BLaER1 treated with 17β-estradiol and CSF1 and Interleukin-3, amounts not matched to agents 10 nM and 100 nM (cell line): ENCODE data around the gene ADORA1.
A peak's percentile ranks its signal among the peaks of the same experiment; 100 is the strongest.

ENCODE experiments used
- H3K27ac ChIP-seq, 11 experiments: shearing (Covaris generic); formaldehyde crosslinking; 2 replicates each; pipeline ENCODE4 v1.8.1; 2022
- H3K27me3 ChIP-seq, 11 experiments: shearing (Covaris generic); formaldehyde crosslinking; 2 replicates each; pipeline ENCODE4 v1.8.1; 2022
- H3K36me3 ChIP-seq, 11 experiments: shearing (Covaris generic); formaldehyde crosslinking; 2 replicates each; pipeline ENCODE4 v1.8.1; 2022
- H3K4me1 ChIP-seq, 10 experiments: shearing (Covaris generic); formaldehyde crosslinking; 2 replicates each; pipeline ENCODE4 v1.8.1; 2022
- H3K4me2 ChIP-seq, 11 experiments: shearing (Covaris generic); formaldehyde crosslinking; 2 replicates each; pipeline ENCODE4 v1.8.1; 2022
- H3K4me3 ChIP-seq, 10 experiments: shearing (Covaris generic); formaldehyde crosslinking; 2 replicates each; pipeline ENCODE4 v1.8.1; 2022
- H3K9ac ChIP-seq, 11 experiments: shearing (Covaris generic); formaldehyde crosslinking; 2 replicates each; pipeline ENCODE4 v1.8.1; 2022
- H3K9me3 ChIP-seq, 11 experiments: shearing (Covaris generic); formaldehyde crosslinking; replicated peaks in 1 of 11; 2 replicates each; pipeline ENCODE4 v1.8.1; 2022
- H4K20me1 ChIP-seq, 11 experiments: shearing (Covaris generic); formaldehyde crosslinking; 2 replicates each; pipeline ENCODE4 v1.8.1; 2022
- Cebpa-rat ChIP-seq, 11 experiments: shearing (Covaris generic); IDR thresholded peaks; 2 replicates each; pipeline ENCODE4 v1.8.1; 2022

ADORA1 gene

DNA sequence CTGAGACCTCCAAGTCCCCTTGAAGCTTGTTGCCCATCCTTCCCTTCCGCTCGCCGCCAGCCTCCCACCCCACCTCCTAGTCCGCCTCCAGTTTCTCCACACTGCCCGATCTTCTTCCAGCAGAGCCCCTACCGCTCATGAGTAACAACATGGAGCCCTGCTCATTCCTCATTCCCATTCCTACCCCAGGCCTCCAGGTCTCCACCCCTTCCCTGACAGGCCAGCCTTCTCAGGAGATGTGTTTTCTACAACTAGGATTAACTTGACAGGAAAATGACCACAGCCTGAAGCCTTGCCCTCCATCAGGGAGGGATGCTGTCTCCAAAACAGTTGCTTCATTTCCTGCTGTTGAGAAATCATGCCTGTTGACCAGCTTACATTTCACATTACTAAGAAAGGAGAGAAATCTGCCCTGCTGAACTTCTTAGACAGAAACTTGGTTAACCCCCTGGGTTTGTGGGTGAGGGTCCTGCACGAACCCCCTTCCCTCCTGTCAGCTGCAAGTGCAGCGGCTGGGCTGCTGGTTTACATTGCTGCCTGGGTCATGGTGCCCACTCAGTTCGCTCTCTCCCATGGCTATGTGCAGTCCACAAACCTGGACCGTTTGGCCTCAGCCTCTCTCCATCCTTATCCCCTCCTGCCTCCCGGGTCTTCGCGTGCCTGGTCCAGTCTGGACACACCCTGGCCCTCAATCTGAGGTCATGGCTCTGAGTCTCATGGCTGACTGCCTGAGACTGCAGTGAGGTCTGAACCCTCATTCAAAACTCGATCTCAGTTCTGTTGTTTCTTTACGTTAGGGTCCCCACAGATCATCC lies 75.1 kb downstream of the ADORA1 start:
- no peaks in the 10 kb centered on the region for H3K36me3 ChIP-seq

DNA sequence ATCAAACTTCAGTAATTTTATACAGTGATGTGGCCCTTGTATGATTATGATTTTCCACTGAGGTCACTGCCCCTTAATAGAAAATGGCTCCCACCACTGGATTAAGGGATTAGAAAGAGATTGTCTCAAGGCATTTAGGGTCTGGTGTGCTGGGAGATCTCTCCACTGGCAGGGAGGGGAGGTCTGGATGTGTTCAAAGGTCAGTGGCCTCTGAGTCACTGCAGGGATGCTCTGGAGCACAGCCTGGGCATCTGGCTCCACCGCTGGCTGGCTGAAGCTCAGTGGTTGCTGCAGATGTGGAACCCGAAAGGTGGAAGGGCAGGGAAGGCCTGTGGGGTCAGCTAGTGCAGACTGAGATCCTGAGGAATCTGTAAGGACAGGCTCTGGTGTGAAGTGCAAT lies 77.2 kb downstream of the ADORA1 start:
- no peaks in the 10 kb centered on the region for H3K36me3 ChIP-seq
- H3K9ac ChIP-seq: no peak overlapping the region
- H3K4me1 ChIP-seq: peaks cover 19 to 61% (median 36%) of the 10 kb centered on the region in 10 experiments
- H3K9me3 ChIP-seq: no peaks in the 10 kb centered on the region
- no peak overlapping the region for H3K4me3 ChIP-seq
- no peak overlapping the region for H3K4me2 ChIP-seq
- no peaks in the 10 kb centered on the region for H3K27me3 ChIP-seq
- H3K27ac ChIP-seq: no peak overlapping the region
- TF ChIP-seq Cebpa-rat (IDR thresholded peaks at IDR 0.05): no peak
- no peaks in the 10 kb centered on the region for H4K20me1 ChIP-seq

More for the DNA sequence above, 75.1 kb downstream of the ADORA1 start:
- peak overlapping the region in 10 of 11 experiments; percentile 24 to 84 (median 65); a peak in 16 of 22 replicates for H3K4me2 ChIP-seq
- H3K27me3 ChIP-seq: no peaks in the 10 kb centered on the region
- peaks cover 22 to 70% (median 44%) of the 10 kb centered on the region in 10 experiments for H3K4me1 ChIP-seq
- peak overlapping the region in 3 of 11 experiments; percentile 50 to 53 (median 50); a peak in 6 of 22 replicates for H3K9ac ChIP-seq
- H3K27ac ChIP-seq: peak overlapping the region in 9 of 11 experiments; percentile 14 to 80 (median 44); a peak in 13 of 22 replicates
- no peak overlapping the region; a peak in 1 of 20 replicates for H3K4me3 ChIP-seq
- H4K20me1 ChIP-seq: no peaks in the 10 kb centered on the region
- TF ChIP-seq Cebpa-rat (IDR thresholded peaks at IDR 0.05): peak in 7 of 11 experiments; percentile 19 to 83 (median 52); a peak in 7 of 22 replicates
- no peaks in the 10 kb centered on the region for H3K9me3 ChIP-seq

DNA sequence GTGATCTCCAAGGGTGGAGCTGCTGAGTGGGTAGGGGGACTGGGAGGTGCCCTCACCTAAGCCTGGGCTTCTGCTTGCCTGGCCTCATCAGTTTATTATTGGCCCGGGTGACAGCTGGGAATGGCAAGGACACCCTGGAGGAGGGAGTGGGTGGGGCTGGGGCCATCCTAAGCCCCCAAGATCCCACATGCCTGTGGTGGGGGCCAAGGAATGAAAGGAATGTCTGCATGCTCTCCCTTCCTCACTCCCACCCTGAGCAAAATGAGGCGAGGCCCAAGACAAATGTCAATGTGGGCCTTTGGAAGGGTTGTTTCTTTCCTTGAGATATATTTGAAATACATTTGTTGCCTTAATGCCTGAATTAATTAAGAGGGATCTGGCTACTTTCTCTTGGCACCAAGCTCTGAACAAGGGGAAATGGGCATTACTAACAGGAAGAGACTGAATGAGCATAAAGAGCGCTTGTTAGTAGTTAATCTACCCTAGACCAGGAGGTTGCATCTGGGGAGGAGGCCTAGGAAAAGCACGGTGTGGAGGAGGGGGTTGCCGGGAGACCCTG lies 78.7 kb downstream of the ADORA1 start:
- no peaks in the 10 kb centered on the region for H3K27me3 ChIP-seq
- H3K4me2 ChIP-seq: peak overlapping the region in 3 of 11 experiments; percentile 21 to 33 (median 26); a peak in 4 of 22 replicates
- no peaks in the 10 kb centered on the region for H3K9me3 ChIP-seq
- no peak overlapping the region for H3K27ac ChIP-seq
- no peak for TF ChIP-seq Cebpa-rat (IDR thresholded peaks at IDR 0.05)
- no peak overlapping the region for H3K4me3 ChIP-seq
- no peaks in the 10 kb centered on the region for H3K36me3 ChIP-seq
- H3K9ac ChIP-seq: no peak overlapping the region
- no peaks in the 10 kb centered on the region for H4K20me1 ChIP-seq
- peaks cover 7 to 46% (median 21%) of the 10 kb centered on the region in 10 experiments; a peak in 19 of 20 replicates for H3K4me1 ChIP-seq

DNA sequence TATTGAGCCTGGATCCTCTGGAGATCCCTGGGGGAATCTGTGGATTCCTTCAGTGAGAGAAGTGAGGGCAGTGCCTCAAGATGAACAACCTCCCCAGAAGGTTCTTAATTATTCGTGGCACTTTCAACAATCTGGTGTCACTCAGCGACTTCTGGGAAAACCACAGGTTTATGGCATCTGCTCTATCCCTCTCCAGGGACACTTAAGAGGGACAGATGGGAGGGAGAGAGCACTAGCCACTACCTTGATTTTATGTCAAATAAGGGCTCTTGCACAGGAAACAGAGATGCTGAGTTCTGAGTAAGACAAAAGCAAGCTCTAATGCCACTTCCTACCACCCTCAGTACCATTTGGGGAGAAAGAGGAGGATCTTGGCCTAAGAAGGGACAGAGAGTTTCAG lies 80.2 kb downstream of the ADORA1 start:
- Histone ChIP-seq H3K27ac (no peak overlapping the region), H3K9me3 (no peaks in the 10 kb centered on the region), H4K20me1 (no peaks in the 10 kb centered on the region), H3K27me3 (no peaks in the 10 kb centered on the region), H3K4me2 (peak overlapping the region in 9 of 11 experiments; percentile 6 to 41 (median 27); a peak in 16 of 22 replicates), H3K9ac (no peak overlapping the region), H3K36me3 (no peaks in the 10 kb centered on the region), H3K4me1 (peaks cover 4 to 31% (median 13%) of the 10 kb centered on the region in 10 experiments; a peak in 19 of 20 replicates), H3K4me3 (no peak overlapping the region)
- TF ChIP-seq Cebpa-rat (IDR thresholded peaks at IDR 0.05): no peak

- Histone ChIP-seq H3K4me1 (peaks cover 2 to 27% (median 12%) of the 10 kb centered on the region in 10 experiments; a peak in 19 of 20 replicates), H3K27me3 (no peaks in the 10 kb centered on the region), H4K20me1 (no peaks in the 10 kb centered on the region), H3K9ac (no peak overlapping the region), H3K9me3 (no peaks in the 10 kb centered on the region), H3K27ac (no peak overlapping the region), H3K4me3 (no peak overlapping the region), H3K36me3 (no peaks in the 10 kb centered on the region), H3K4me2 (peak overlapping the region in 9 of 11 experiments; percentile 6 to 41 (median 27); a peak in 11 of 22 replicates)
- no peak for TF ChIP-seq Cebpa-rat (IDR thresholded peaks at IDR 0.05)
Observed at GRCh38 chr1:203208181-203208580, 80.7 kb downstream of the ADORA1 start.

DNA sequence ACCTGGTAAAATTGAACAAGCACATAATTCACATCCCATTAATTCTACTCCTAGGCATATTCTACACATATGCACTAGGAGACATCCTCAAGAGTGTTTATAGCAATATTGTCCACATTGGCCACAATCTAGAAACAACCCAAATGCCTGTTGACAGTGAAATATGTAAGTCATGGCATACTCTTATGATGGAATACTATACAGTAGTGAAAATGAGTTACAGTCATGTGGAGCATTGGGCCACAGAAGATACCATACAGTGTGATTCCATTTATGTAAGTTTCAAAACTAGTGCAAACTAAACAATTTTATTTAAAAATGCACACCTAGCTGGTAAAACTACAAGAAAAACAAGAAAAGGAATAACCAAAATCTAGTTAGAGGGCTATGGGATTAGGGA lies 82.8 kb downstream of the ADORA1 start:
- no peak for TF ChIP-seq Cebpa-rat (IDR thresholded peaks at IDR 0.05)
- Histone ChIP-seq H3K4me3 (no peak overlapping the region), H3K36me3 (no peaks in the 10 kb centered on the region), H4K20me1 (no peaks in the 10 kb centered on the region), H3K9me3 (no peaks in the 10 kb centered on the region), H3K27me3 (no peaks in the 10 kb centered on the region), H3K27ac (no peak overlapping the region), H3K9ac (no peak overlapping the region), H3K4me2 (no peak overlapping the region), H3K4me1 (peaks cover 16 to 38% (median 31%) of the 10 kb centered on the region in 10 experiments)

DNA sequence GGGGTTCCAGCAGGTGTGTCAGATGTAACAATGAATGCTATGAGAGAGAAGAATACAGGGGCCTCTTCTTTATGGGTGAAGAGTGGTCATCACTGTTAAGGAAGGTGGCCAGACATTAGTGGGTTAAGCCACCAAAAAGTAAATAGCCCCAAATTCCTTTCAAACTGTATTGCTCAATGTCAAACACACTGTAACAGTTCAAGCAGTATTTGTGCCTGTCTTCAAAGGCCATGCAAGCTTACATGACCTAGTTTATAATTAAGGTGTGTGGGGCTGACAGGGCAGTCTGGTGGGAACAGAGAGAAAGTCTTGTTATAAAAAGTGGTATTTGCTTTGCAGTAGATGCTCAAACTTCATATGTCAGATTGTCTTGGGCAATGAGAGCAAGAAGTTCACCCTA lies 83.5 kb downstream of the ADORA1 start:
- H3K4me2 ChIP-seq: no peak overlapping the region
- no peak overlapping the region for H3K9ac ChIP-seq
- no peaks in the 10 kb centered on the region for H3K36me3 ChIP-seq
- TF ChIP-seq Cebpa-rat (IDR thresholded peaks at IDR 0.05): no peak
- no peaks in the 10 kb centered on the region for H4K20me1 ChIP-seq
- H3K4me3 ChIP-seq: no peak overlapping the region
- H3K4me1 ChIP-seq: peaks cover 22 to 44% (median 37%) of the 10 kb centered on the region in 10 experiments
- H3K27me3 ChIP-seq: no peaks in the 10 kb centered on the region
- H3K27ac ChIP-seq: no peak overlapping the region
- no peaks in the 10 kb centered on the region for H3K9me3 ChIP-seq

DNA sequence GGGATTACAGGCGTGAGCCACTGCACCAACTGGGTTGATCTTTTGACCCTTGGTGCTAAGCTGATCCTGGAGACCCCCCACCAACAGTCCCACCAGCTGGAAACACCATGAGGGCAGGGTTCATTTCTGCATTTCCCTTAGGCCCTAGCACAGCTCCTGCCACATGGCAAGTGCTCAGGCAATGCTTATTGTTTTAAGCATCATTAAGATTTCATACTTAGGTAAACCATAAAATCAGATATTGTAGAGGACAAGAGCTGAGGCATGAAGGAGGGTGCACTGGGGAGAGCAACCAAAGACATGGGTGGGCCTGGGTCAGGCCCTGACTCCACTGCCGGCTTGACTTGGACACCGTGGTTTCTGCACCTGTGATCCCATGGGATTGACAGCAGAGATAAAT lies 84.3 kb downstream of the ADORA1 start:
- TF ChIP-seq Cebpa-rat (IDR thresholded peaks at IDR 0.05): no peak
- H3K9ac ChIP-seq: no peak overlapping the region
- H3K4me1 ChIP-seq: peaks cover 30 to 52% (median 41%) of the 10 kb centered on the region in 10 experiments
- H4K20me1 ChIP-seq: peaks cover 0 to 5% (median 0%) of the 10 kb centered on the region in 11 experiments; a peak in 1 of 22 replicates
- no peak overlapping the region for H3K27ac ChIP-seq
- H3K9me3 ChIP-seq: no peaks in the 10 kb centered on the region
- 0 out of 22 replicates have a peak, but pooled peaks cover 0 to 4% (median 0%) of the 10 kb centered on the region in 11 experiments for H3K27me3 ChIP-seq
- no peak overlapping the region for H3K4me3 ChIP-seq
- no peaks in the 10 kb centered on the region for H3K36me3 ChIP-seq
- no peak overlapping the region for H3K4me2 ChIP-seq

- Histone ChIP-seq H3K4me2 (peak overlapping the region in 4 of 11 experiments; percentile 82 to 88 (median 87); a peak in 3 of 22 replicates), H3K9me3 (no peaks in the 10 kb centered on the region), H4K20me1 (peaks cover 0 to 9% (median 0%) of the 10 kb centered on the region in 11 experiments; a peak in 1 of 22 replicates), H3K4me3 (no peak overlapping the region), H3K27ac (no peak overlapping the region), H3K27me3 (0 out of 22 replicates have a peak, but pooled peaks cover 0 to 8% (median 0%) of the 10 kb centered on the region in 11 experiments), H3K4me1 (peaks cover 41 to 57% (median 46%) of the 10 kb centered on the region in 10 experiments), H3K9ac (no peak overlapping the region), H3K36me3 (no peaks in the 10 kb centered on the region)
- no peak for TF ChIP-seq Cebpa-rat (IDR thresholded peaks at IDR 0.05)
Observed at GRCh38 chr1:203213126-203213525, 85.6 kb downstream of the ADORA1 start.
